SW 1271 (cell line): ENCODE data around the gene SH3PXD2B.

Source experiments
- DNase-seq, 2 experiments: peaks; one replicate each; lab custom pipeline; 2025; lab: John Stamatoyannopoulos, UW

Gene SH3PXD2B

DNA sequence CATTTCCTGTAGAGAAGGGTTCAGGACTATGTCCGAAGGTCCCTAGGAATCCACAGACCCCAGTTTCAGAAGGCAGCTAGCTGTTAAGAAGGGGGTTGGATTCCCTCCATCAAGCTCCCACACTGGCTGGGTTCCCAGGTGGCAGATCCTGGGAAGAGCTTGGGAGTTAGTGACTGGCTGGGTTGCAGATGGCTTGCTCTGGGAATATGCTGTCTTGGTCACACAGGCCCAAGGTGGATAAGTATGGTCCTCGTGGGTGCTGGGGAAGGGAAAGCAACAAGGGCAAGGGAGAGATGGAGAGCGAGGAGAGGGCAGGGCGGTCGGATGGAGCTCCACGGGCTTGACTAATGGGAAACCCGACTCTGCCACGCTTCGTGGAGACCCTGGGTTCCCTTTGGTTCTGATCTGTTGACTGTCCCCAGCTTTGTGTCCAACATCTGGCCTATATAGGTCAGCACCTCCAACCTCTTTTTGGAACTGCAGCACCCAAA, 17.4 kb downstream of the SH3PXD2B start:
- no peak for DNase-seq

DNA sequence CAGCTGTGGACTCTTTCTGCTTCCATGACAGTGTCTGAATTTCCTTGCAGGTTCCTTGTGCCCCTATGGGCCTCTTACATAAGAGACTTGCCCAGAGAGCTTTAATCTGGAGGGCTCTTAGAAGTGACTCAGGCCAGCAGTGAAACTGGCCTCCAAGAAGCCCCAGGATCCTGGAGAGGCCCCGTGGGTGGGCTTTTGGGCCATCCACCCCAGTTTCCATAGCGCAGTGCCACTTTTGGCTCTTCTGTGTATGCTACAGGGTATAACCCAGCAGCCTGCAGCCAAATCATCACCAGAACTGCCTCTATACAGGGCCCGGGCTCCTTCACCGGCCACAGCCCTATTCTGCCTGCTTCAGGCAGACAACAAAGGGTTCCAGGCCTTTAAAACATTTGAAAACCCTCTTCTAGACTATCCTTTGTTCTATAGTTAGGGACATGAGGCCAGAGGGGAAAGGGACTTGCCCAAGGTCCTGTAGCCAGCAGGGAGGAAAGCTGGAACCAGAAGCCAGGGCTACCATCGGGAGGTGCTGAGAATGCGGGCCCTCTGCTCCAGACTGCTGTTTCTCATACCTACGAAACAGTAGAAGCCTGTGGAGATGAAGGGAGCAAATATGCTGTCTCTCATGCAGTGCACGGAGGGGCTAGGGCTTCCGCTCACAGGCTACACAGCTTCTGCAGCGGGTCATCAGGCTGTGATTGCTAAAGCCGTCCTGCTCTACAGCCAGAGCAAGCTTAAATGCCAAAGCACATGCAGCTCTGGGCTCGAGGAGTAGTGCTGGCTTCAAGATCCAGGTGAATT, 18.0 kb downstream of the SH3PXD2B start:
- no peak for DNase-seq

DNA sequence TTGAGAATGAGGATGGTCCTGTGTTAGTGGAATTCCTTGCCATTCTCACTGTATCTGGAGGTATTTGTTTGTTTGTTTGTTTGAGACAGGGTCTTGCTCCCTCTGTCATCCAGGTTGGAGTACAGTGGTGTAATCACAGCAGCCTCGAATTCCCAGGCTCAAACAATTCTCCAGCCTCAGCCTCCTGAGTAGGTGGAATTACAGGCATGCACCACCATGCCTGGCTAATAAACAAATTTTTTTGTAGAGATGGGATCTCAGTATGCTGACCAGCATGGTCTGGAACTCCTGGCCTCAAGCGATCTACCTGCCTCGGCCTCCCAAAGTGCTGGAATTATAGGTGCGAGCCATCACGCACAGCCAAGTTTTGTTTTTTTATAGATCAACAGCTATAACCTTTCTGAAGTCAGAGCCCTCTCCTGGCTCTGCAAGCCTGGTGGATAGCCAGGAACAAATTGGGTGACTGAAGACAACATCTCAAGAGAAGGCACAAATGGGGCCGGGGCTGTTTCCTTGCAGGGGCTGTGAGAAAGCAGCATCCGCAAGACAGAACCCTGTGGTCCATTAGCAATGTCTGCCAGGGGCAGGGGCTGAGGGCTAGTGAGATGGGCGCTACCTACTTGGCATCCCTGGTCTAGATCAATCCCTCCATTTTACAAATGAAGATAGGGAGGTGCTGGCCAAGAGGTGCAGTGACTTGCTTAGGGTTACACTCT, 18.8 kb downstream of the SH3PXD2B start:
- DNase-seq: no peak

- no peak for DNase-seq
Measured at GRCh38 chr5:172434251-172434650, 20.1 kb downstream of the SH3PXD2B start.

- DNase-seq: no peak
Measured at GRCh38 chr5:172433513-172433912, 20.8 kb downstream of the SH3PXD2B start.

GRCh38 chr5:172433071-172433470, 21.3 kb downstream of the SH3PXD2B start:
- DNase-seq: no peak

DNA sequence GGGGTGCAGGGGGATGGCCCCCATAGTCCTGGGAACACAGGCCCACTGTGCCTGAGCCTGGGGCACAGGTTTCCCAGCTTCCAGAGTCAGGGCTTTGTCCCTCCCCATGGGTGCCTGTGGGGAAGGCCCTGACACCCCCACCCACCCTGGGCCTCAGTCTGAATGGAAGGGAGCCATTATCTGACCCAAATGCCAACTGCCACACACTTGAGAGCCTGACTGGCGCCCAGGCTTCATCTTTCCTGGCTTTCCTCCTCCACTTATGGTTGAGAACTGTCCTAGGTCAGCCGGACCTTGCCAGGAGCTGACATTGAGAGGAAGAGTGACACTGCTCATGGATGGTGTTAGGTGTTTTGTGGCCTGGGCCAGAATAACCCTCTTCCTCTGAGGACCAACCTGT, 24.0 kb downstream of the SH3PXD2B start:
- DNase-seq: no peak

DNA sequence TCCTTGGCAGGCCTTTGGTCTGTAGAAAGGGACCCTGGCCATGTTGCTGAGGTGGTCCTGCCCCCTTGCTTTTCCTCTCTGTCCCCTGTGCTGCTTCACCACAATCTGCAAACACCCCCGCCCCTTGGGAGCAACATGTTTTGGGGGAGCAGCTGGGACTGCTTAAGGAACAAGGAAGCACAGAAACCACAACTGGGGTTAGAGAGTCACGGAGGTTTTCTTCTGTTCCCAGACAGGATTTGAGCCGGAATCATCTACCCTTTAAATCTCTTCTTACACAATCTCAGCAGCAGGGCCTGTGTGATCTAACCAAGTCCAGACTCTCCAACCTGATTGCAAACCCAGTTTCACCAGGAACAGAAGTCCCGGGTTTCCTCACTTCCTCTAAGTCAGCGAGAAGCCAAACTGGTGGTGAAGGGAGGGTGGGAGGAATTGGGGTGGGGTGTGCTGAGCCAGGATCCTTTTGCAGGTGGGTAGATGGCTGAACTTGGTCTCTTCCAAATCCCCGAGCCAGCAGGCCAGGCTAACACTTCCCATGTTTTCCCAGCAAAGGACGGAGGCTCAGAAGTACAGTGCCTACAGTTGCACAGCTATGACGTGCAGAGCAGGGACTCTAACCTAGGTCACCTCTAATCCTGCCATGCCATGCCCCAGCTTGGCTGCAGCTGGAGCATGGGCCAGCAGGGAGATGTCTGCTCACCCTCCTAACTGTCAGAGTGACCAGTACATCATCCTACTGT, 25.0 kb downstream of the SH3PXD2B start:
- DNase-seq: no peak

- DNase-seq: no peak
Measured at GRCh38 chr5:172428224-172429166, 25.8 kb downstream of the SH3PXD2B start.

GRCh38 chr5:172427202-172427601, 27.1 kb downstream of the SH3PXD2B start:
- DNase-seq: no peak

GRCh38 chr5:172426086-172426485, 28.2 kb downstream of the SH3PXD2B start:
- no peak for DNase-seq

DNA sequence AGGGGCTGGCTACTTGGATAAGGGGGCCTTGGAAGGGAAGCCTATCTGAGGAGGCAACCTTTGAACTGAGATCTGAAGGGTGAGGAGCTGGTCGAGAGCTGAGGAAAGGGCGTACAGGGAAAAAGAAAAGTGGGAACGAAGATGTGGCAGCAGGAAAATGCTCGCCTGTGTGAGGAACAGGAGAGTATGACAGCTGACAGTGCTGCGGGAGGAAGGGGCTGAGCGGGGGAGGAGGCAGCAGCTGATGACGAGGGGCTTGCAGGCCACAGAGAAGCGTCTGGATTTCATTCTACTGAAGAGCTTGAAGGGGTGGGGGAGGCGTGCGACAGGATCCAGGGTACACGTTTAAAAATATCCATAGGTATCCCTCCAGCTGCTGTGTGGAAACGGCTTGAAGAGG, 28.9 kb downstream of the SH3PXD2B start:
- DNase-seq: no peak

GRCh38 chr5:172424808-172425207, 29.5 kb downstream of the SH3PXD2B start:
- no peak for DNase-seq

- DNase-seq: no peak
Measured at GRCh38 chr5:172424111-172424490, 30.2 kb downstream of the SH3PXD2B start.

DNA sequence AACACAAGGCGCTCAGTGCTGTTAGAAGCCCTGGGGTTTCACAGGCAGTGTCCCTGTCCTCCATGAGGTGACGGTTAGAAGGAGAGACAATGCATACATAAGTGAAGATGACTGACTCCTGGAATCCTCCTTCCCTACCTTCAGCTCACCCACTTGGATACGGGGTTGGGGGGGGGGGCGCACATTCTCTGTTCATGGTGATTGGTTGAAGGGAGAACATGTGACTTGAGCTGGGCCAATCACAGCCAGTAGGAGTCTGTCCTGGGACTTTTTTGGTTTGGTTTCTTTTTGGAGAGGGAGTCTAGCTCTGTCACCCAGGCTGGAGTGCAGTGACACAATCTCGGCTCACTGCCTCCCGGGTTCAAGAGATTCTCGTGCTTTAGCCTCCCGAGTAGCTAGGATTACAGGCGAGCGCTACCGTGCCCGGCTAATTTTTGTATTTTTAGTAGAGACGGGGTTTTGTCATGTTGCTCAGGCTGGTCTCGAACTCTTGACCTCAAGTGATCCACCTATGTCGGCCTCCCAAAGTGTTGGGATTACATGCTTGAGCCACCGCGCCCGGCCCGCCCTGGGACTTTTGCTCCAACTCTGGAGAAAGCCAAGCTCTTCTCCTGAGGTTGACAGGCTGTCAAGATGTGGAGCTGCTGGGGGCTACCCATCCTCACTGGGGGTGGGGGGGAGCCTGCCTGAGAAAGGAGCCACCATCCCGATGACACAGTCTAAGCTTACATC, 30.8 kb downstream of the SH3PXD2B start:
- DNase-seq: no peak

- no peak for DNase-seq
Measured at GRCh38 chr5:172422255-172422654, 32.1 kb downstream of the SH3PXD2B start.

- no peak for DNase-seq
Measured at GRCh38 chr5:172421020-172421419, 33.3 kb downstream of the SH3PXD2B start.

DNA sequence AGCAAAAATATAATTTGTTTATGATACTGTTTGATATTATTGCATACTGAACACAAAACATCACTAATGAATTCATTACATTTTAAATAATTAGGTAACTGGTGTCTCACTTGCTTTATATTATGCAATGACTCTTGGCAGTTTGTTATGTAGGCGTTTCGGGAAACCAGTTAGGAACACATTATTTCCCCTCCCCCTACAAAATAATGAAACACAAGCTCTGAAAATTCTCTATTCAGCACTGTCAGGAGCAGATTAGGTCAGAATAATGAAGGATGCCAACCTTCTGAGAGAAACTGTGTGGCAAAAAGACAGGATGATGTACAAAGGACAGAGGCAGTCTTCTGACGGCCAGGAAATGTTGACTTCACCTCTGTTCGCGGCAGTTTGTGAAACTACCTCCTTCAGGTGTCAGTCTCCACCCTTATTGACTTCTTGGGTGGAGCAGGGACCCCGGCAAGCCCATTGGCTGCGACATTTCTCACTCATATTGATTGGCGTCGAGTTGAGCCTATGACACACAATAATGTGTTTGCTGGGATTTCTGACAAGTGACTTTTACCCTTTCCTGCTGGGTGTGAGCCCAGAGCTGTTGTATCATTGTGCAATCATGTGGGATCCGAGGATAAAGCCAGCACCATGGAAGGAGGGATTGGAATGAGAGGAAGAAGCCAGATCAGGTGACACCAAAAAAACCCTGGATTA, 33.9 kb downstream of the SH3PXD2B start:
- DNase-seq: no peak

GRCh38 chr5:172418862-172419814, 35.2 kb downstream of the SH3PXD2B start:
- DNase-seq: no peak
